GM18507 (cell line): ENCODE measurements around the gene ZBTB14.

ENCODE experiments used
- DNase-seq: peaks from one replicate; pipeline ENCODE4 v3.0.0; 2011; ENCODE audit warnings: low read depth; ENCODE audit not compliant: insufficient read length; ENCODE audit errors: extremely low spot score
- FAIRE-seq: peaks from 2 replicates; lab custom pipeline; 2011; peaks lifted over from hg19 to GRCh38; lab: Jason Lieb, UNC

ZBTB14 gene

DNA sequence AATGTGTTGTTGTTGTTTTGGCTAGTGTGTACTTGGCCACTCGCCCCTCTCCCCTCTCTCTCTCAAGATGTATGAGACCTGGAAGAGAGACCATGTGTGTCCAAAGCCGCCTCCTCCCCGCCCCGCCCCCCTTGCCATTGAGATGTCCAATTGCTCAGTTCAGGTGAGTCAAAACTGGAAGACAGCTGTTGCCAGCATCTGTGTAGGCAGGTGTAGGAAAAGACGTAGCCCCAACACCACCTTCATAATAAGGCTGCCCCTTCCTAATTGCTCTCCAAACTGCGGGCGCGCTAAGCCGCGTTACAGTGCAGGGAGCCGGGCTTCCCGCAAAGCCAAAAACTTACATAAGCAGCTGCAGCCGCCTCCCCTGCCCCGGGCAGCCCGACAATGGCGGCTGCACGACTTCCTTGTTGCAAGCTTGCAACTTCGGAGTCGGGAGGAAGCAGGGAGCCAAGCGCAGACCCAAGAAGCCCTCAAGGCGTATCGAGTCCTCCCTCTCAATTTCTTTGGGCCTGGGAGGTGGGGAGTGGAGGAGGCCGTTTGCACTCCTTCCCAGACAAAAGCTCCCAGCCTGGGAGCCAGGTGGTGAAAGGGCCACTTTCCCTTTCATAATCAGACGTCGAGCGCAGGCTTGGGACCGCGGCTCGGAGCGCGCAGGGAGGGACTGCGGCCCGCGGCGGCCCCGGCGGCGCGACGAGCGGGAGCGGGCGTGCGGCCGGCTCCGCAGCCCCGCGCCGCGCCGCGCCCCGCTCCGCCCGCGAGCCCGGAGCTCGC is 882 bp downstream of the ZBTB14 start:
- FAIRE-seq (peak; percentile 63), DNase-seq (peak; percentile 20)

- no peak for FAIRE-seq
- DNase-seq: no peak
These were observed 1.4 kb downstream of the ZBTB14 start for GRCh38 chr18:5294113-5294456.

- peak; percentile 44 for FAIRE-seq
- DNase-seq: no peak
These were observed 7.0 kb downstream of the ZBTB14 start for GRCh38 chr18:5288517-5288935.

DNA sequence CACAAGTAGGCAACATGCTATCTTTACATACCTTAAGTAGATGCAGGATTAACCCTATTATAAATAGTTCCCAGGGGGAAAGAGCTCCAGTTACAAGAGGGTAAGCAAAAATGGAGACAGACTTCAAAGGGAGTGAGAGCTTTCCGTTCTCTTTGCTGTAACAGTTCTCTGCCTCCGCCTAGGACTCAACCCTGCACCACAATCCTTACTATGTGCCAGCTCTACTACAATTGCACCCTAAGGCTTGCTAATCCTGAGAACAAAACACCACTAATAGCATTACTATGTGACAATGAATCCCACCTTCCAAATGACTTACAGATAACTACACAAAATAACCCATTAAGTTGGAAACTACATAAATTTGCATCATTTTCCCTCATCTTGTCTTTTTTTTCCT is 7.7 kb downstream of the ZBTB14 start:
- FAIRE-seq (no peak), DNase-seq (no peak)

GRCh38 chr18:5286525-5286924 is 9.0 kb downstream of the ZBTB14 start:
- FAIRE-seq: no peak
- DNase-seq: no peak

- DNase-seq (no peak), FAIRE-seq (no peak)
These were observed 10.2 kb downstream of the ZBTB14 start for GRCh38 chr18:5285326-5285725.

- DNase-seq (no peak), FAIRE-seq (no peak)
These were observed 10.7 kb downstream of the ZBTB14 start for GRCh38 chr18:5284808-5285207.

- no peak for FAIRE-seq
- no peak for DNase-seq
These were observed 12.8 kb downstream of the ZBTB14 start for GRCh38 chr18:5282770-5283169.

DNA sequence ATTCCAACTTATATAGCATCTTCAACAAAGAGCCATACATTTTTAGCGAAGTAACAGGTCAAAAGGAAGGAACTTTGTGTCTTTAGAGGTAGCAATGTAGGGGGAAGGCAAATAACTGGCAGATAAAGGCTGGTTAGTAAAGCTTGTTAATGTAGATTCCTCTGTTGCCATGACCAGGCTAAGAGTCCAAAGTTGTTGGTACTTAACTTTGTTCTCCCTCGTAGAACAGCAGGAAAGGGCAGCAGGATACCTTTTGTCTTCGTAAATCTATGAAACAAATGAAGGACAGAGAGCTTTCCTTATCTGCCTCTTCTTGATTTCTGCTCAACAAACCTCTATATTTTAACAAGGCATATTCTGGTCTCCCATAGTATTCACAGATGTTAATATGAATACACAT is 18.6 kb downstream of the ZBTB14 start:
- FAIRE-seq: no peak
- no peak for DNase-seq

GRCh38 chr18:5275872-5276271 is 19.7 kb downstream of the ZBTB14 start:
- FAIRE-seq: no peak
- no peak for DNase-seq

- FAIRE-seq: no peak
- no peak for DNase-seq
These were observed 26.7 kb downstream of the ZBTB14 start for GRCh38 chr18:5268874-5269273.

DNA sequence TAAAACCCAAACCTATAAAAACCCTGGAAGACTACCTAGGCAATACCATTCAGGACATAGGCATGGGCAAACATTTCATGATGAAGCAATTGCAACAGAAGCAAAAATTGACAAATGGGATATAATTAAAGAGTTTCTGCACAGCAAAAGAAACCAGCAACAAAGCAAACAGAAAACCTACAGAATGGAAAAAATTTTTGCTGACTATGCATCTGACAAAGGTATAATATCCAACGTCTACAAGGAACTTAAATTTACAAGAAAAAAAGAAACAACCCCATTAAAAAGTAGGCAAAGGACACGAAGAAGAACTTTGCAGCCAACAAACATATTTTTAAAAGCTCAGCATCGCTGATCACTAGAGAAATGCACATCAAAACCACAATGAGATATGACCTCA is 28.8 kb downstream of the ZBTB14 start:
- FAIRE-seq: no peak
- no peak for DNase-seq

- DNase-seq (no peak), FAIRE-seq (peak; percentile 24)
These were observed 41.6 kb downstream of the ZBTB14 start for GRCh38 chr18:5253910-5254309.

DNA sequence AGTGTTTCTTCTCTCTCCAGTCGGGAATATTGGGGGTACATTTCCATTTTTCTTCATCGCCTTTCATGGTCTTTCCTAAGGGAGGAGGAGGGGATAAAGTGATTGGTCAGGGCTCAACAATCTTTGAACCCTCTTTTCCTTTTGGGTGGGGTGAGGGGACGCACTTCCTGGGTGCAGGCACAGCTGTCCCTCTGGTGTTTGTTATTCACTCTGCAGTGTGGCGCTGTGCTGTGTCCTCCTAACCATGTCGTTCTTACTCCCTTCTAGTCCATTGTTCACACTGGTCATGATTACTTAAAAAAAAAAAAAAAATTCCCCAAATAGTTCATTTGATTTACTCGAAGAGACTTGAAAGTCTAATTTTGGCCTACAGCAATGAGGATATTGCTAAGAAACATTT is 44.4 kb downstream of the ZBTB14 start:
- DNase-seq (no peak), FAIRE-seq (no peak)

DNA sequence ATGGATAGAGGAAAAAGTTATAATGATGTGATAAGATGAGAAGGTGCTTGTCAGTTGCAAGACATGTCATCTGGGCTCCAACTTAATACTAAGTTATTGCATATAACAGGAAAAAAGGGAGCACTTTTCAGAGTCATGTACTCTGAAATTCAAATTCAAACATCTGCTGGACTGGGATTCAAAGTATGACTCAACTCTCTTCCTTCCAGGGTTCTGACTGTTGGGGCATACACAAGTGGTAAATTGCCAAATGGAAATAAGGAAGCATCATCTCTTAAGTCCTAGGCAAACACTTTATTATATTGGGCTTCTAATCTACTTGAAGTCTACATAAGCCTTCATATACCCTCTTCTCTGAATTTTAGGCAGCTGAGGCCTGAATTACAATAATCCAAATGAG is 44.9 kb downstream of the ZBTB14 start:
- no peak for FAIRE-seq
- DNase-seq: no peak

GRCh38 chr18:5244941-5245340 is 50.6 kb downstream of the ZBTB14 start:
- DNase-seq (no peak), FAIRE-seq (no peak)

DNA sequence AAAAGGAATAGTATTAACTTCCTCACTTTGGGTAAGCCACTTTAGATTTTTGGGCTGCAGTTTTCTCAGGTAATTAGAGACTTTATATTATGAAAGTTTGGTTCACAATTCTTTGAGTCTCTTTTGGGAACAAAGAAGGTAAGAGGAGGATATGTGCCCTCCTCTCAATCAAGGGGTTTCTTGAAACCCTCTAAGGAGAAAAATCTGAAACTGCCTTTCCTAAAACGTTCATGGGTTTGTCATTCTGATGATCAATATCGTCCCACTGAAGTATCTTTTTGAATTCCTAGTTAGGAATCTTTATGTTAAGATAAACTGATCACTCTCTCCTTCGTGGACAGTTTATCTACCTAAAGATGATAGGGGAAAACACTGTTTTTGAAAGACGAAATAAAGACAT is 56.1 kb downstream of the ZBTB14 start:
- FAIRE-seq: no peak

More for the DNA sequence above, 56.1 kb downstream of the ZBTB14 start:
- no peak for DNase-seq
